Mesenchymal stem cell (in vitro differentiated cells and primary cell): ENCODE data around the gene PPP6R3.

Source experiments
- DNase-seq: peaks from one replicate; pipeline ENCODE4 v3.0.0-alpha.2; 2013
- H2AFZ ChIP-seq: one replicate; pipeline ENCODE4 v1.6.1; 2013; ENCODE audit warnings: low read depth, mild to moderate bottlenecking, control low read depth, inconsistent platforms, low read length, moderate library complexity
- H2AK5ac ChIP-seq: 2 replicates; pipeline ENCODE4 v1.6.1; 2013; ENCODE audit warnings: low read length, moderate library complexity, mild to moderate bottlenecking, inconsistent platforms; ENCODE audit not compliant: severe bottlenecking
- H2BK120ac ChIP-seq: one replicate; pipeline ENCODE4 v1.6.1; 2013; ENCODE audit warnings: low read depth, mild to moderate bottlenecking, inconsistent platforms, low read length, moderate library complexity
- H2BK12ac ChIP-seq, 2 experiments: one replicate each; pipeline ENCODE4 v1.6.1; 2013; ENCODE audit warnings: inconsistent platforms in 2 of 2, low read length in 2 of 2, mild to moderate bottlenecking in 2 of 2, moderate library complexity in 2 of 2, control low read depth in 1 of 2
- H2BK15ac ChIP-seq: one replicate; pipeline ENCODE4 v1.6.1; 2013; ENCODE audit warnings: mild to moderate bottlenecking, low read depth, inconsistent platforms; ENCODE audit not compliant: poor library complexity, severe bottlenecking
- H2BK5ac ChIP-seq: 2 replicates; pipeline ENCODE4 v1.6.1; 2013; ENCODE audit warnings: low read depth, mild to moderate bottlenecking, low read length, control low read depth, inconsistent platforms; ENCODE audit not compliant: poor library complexity, severe bottlenecking
- H3K14ac ChIP-seq, 2 experiments: one replicate each; pipeline ENCODE4 v1.6.1; 2013; ENCODE audit warnings: inconsistent platforms in 2 of 2, low read length in 2 of 2, control low read depth in 1 of 2, mild to moderate bottlenecking in 1 of 2, moderate library complexity in 1 of 2
- H3K18ac ChIP-seq, 2 experiments: one replicate each; pipeline ENCODE4 v1.6.1; 2013; ENCODE audit warnings: inconsistent platforms in 2 of 2, low read length in 2 of 2, control low read depth in 1 of 2, low read depth in 1 of 2, mild to moderate bottlenecking in 1 of 2
- H3K23ac ChIP-seq, 2 experiments: one replicate each; pipeline ENCODE4 v1.6.1; 2013; ENCODE audit warnings: inconsistent platforms in 2 of 2, low read length in 2 of 2, mild to moderate bottlenecking in 2 of 2, moderate library complexity in 2 of 2, control low read depth in 1 of 2
- H3K27ac ChIP-seq: 2 replicates; pipeline ENCODE4 v1.5.1; 2013; ENCODE audit warnings: mild to moderate bottlenecking, moderate library complexity, low read length, control low read depth, inconsistent platforms; ENCODE audit not compliant: poor library complexity, severe bottlenecking
- H3K27me3 ChIP-seq, 2 experiments: 2 replicates each; pipeline versions ENCODE4 v1.6.1 to v1.7.0; 2013; ENCODE audit warnings: low read length in 2 of 2, mild to moderate bottlenecking in 2 of 2, moderate library complexity in 2 of 2, control low read depth in 1 of 2, inconsistent platforms in 1 of 2; ENCODE audit not compliant: control insufficient read depth in 1 of 2, insufficient read depth in 1 of 2
- H3K36me3 ChIP-seq, 2 experiments: 2 replicates each; pipeline versions ENCODE4 v1.6.1 to v1.7.0; 2013; ENCODE audit warnings: low read length in 2 of 2, control low read depth in 1 of 2, inconsistent platforms in 1 of 2, low read depth in 1 of 2, mild to moderate bottlenecking in 1 of 2; ENCODE audit not compliant: insufficient read depth in 2 of 2, control insufficient read depth in 1 of 2
- H3K4ac ChIP-seq, 2 experiments: one replicate each; pipeline ENCODE4 v1.6.1; 2013; ENCODE audit warnings: inconsistent platforms in 2 of 2, low read length in 2 of 2, mild to moderate bottlenecking in 2 of 2, moderate library complexity in 2 of 2, control low read depth in 1 of 2, low read depth in 1 of 2
- H3K4me1 ChIP-seq: 2 replicates; pipeline ENCODE4 v1.6.1; 2013; ENCODE audit warnings: low read depth, low read length, control low read depth; ENCODE audit not compliant: control insufficient read depth, insufficient read depth
- H3K4me2 ChIP-seq: 2 replicates; pipeline ENCODE4 v1.6.1; 2013; ENCODE audit warnings: low read length, mild to moderate bottlenecking, inconsistent platforms; ENCODE audit not compliant: poor library complexity, severe bottlenecking
- H3K4me3 ChIP-seq, 2 experiments: 2 replicates each; pipeline versions ENCODE4 v1.5.1 to v1.7.0; 2013; ENCODE audit warnings: low read length in 2 of 2, mild to moderate bottlenecking in 2 of 2, control low read depth in 1 of 2, low read depth in 1 of 2; ENCODE audit not compliant: insufficient read depth in 1 of 2
- H3K79me1 ChIP-seq: replicated peaks from 2 replicates; pipeline ENCODE4 v1.6.1; 2013; ENCODE audit warnings: mild to moderate bottlenecking, control low read depth, low read length, inconsistent platforms; ENCODE audit not compliant: poor library complexity, severe bottlenecking
- H3K9ac ChIP-seq: 2 replicates; pipeline ENCODE4 v1.7.0; 2013; ENCODE audit warnings: mild to moderate bottlenecking, low read length, moderate library complexity
- H3K9me3 ChIP-seq: 2 replicates; pipeline ENCODE4 v1.7.0; 2013; ENCODE audit warnings: mild to moderate bottlenecking, low read length; ENCODE audit not compliant: control insufficient read depth
- H4K8ac ChIP-seq: one replicate; pipeline ENCODE4 v1.6.1; 2013; ENCODE audit warnings: inconsistent platforms, mild to moderate bottlenecking, low read length, moderate library complexity
- H4K91ac ChIP-seq: one replicate; pipeline ENCODE4 v1.6.1; 2013; ENCODE audit warnings: mild to moderate bottlenecking, low read length, inconsistent platforms
- WGBS: methylation state at CpG from one replicate; pipeline ENCODE4 v1.1.7; 2013; ENCODE audit warnings: mixed read lengths; 5-methylcytosine and 5-hydroxymethylcytosine counted together

The PPP6R3 gene

GRCh38 chr11:68657021-68657780, 196.6 kb downstream of the PPP6R3 start:
- H3K9ac ChIP-seq: no peak overlapping the region
- H4K91ac ChIP-seq: no peak overlapping the region
- H4K8ac ChIP-seq: no peak overlapping the region
- no peak overlapping the region for H3K23ac ChIP-seq
- no peak overlapping the region for H3K4me3 ChIP-seq
- no peak overlapping the region for H3K4ac ChIP-seq
- H3K9me3 ChIP-seq: peaks cover 16% of the 10 kb centered on the region
- no peak overlapping the region for H3K18ac ChIP-seq
- H3K79me1 ChIP-seq: no peaks in the 10 kb centered on the region
- no peak for DNase-seq
- no peak overlapping the region for H2BK15ac ChIP-seq
- no peak overlapping the region for H3K14ac ChIP-seq
- no peak overlapping the region for H3K4me2 ChIP-seq
- no peak overlapping the region for H2AK5ac ChIP-seq
- H2BK12ac ChIP-seq: no peak overlapping the region
- H3K36me3 ChIP-seq: no peaks in the 10 kb centered on the region
- 87% methylated on average over 11 of the region's 11 CpGs for WGBS
- no peak overlapping the region for H2BK5ac ChIP-seq
- no peak overlapping the region for H3K27ac ChIP-seq
- H2BK120ac ChIP-seq: no peak overlapping the region
- peaks cover 56 to 84% of the 10 kb centered on the region in 2 experiments for H3K27me3 ChIP-seq
- peaks cover 7% of the 10 kb centered on the region for H3K4me1 ChIP-seq
- H2AFZ ChIP-seq: no peak overlapping the region

- 89% methylated on average over 8 of the region's 8 CpGs for WGBS
Observed at GRCh38 chr11:68658097-68658496, 197.5 kb downstream of the PPP6R3 start.

GRCh38 chr11:68658661-68659060, 198.1 kb downstream of the PPP6R3 start:
- Histone ChIP-seq H3K36me3 (peaks cover 0 to 4% of the 10 kb centered on the region in 2 experiments), H2AK5ac (no peak overlapping the region), H3K14ac (no peak overlapping the region), H2BK5ac (no peak overlapping the region), H3K4me3 (peak overlapping the region in 1 of 2 experiments; percentile 25), H2AFZ (no peak overlapping the region), H2BK12ac (no peak overlapping the region), H4K91ac (no peak overlapping the region), H4K8ac (no peak overlapping the region), H3K9me3 (peaks cover 25% of the 10 kb centered on the region), H2BK120ac (no peak overlapping the region), H3K79me1 (no peaks in the 10 kb centered on the region), H3K27me3 (peaks cover 60 to 84% of the 10 kb centered on the region in 2 experiments), H3K4ac (no peak overlapping the region), H3K27ac (no peak overlapping the region), H2BK15ac (no peak overlapping the region), H3K4me1 (peaks cover 7% of the 10 kb centered on the region), H3K4me2 (no peak overlapping the region), H3K9ac (peak overlapping the region; percentile 66), H3K23ac (no peak overlapping the region), H3K18ac (no peak overlapping the region)
- peak; percentile 7 for DNase-seq
- 92% methylated on average over 13 of the region's 13 CpGs for WGBS

More at GRCh38 chr11:68658097-68658496, 197.5 kb downstream of the PPP6R3 start:
- Histone ChIP-seq H2BK12ac (no peak overlapping the region), H3K79me1 (no peaks in the 10 kb centered on the region), H4K8ac (no peak overlapping the region), H3K4me2 (no peak overlapping the region), H2AK5ac (no peak overlapping the region), H2BK120ac (no peak overlapping the region), H2AFZ (no peak overlapping the region), H3K27ac (no peak overlapping the region), H2BK15ac (no peak overlapping the region), H4K91ac (no peak overlapping the region), H3K9me3 (peaks cover 25% of the 10 kb centered on the region), H3K4me3 (no peak overlapping the region), H3K9ac (no peak overlapping the region), H3K36me3 (no peaks in the 10 kb centered on the region), H3K4ac (no peak overlapping the region), H3K23ac (no peak overlapping the region), H3K4me1 (peaks cover 7% of the 10 kb centered on the region), H3K18ac (no peak overlapping the region), H3K14ac (no peak overlapping the region), H3K27me3 (peaks cover 60 to 84% of the 10 kb centered on the region in 2 experiments), H2BK5ac (no peak overlapping the region)
- DNase-seq: no peak

- H3K4me2 ChIP-seq: no peak overlapping the region
- H3K9me3 ChIP-seq: peaks cover 25% of the 10 kb centered on the region
- no peak overlapping the region for H3K27ac ChIP-seq
- no peak overlapping the region for H3K14ac ChIP-seq
- no peak overlapping the region for H3K18ac ChIP-seq
- H3K9ac ChIP-seq: peak overlapping the region; percentile 66
- no peak overlapping the region for H2AFZ ChIP-seq
- H2BK15ac ChIP-seq: no peak overlapping the region
- H3K36me3 ChIP-seq: peaks cover 0 to 4% of the 10 kb centered on the region in 2 experiments
- H3K4ac ChIP-seq: no peak overlapping the region
- no peak overlapping the region for H2BK5ac ChIP-seq
- H3K4me1 ChIP-seq: peaks cover 7% of the 10 kb centered on the region
- H2BK12ac ChIP-seq: no peak overlapping the region
- H3K23ac ChIP-seq: no peak overlapping the region
- WGBS: 83% methylated on average over 22 of the region's 22 CpGs
- H3K27me3 ChIP-seq: peaks cover 60 to 84% of the 10 kb centered on the region in 2 experiments
- no peak overlapping the region for H4K91ac ChIP-seq
- no peak overlapping the region for H2BK120ac ChIP-seq
- H2AK5ac ChIP-seq: no peak overlapping the region
- no peak overlapping the region for H4K8ac ChIP-seq
- peak overlapping the region in 1 of 2 experiments; percentile 39 for H3K4me3 ChIP-seq
- H3K79me1 ChIP-seq: no peaks in the 10 kb centered on the region
- DNase-seq: peak; percentile 59
Observed at GRCh38 chr11:68659158-68659921, 198.8 kb downstream of the PPP6R3 start.
